HTR-8/SVneo (cell line): Measurements from ENCODE around the gene FBXL16.
"Not testable (repeated sequence)": the region's sequence is repeated elsewhere in the genome, so short reads cannot be mapped to it uniquely, and the experiment has no call there.

Experiments
- DNase-seq: peaks from one replicate; pipeline ENCODE4 v3.0.0; 2011; ENCODE audit warnings: low spot score, mixed read lengths; ENCODE audit not compliant: insufficient read length
- FAIRE-seq: peaks from 2 replicates; lab custom pipeline; 2011; peaks lifted over from hg19 to GRCh38; lab: Jason Lieb, UNC

FBXL16 gene

GRCh38 chr16:694187-694862, 11.3 kb downstream of the FBXL16 start:
- DNase-seq, result no peak
- FAIRE-seq, result no peak

GRCh38 chr16:693766-694165, 11.8 kb downstream of the FBXL16 start:
- DNase-seq (no peak), FAIRE-seq (no peak)

GRCh38 chr16:693364-693763, 12.2 kb downstream of the FBXL16 start:
- no peak for FAIRE-seq
- no peak for DNase-seq

GRCh38 chr16:692356-693108, 13.1 kb downstream of the FBXL16 start:
- FAIRE-seq (no peak), DNase-seq (no peak)

- DNase-seq, FAIRE-seq: not testable (repeated sequence)
Measured at GRCh38 chr16:691242-691641, 14.4 kb downstream of the FBXL16 start.

GRCh38 chr16:689175-689897, 16.3 kb downstream of the FBXL16 start:
- DNase-seq (no peak), FAIRE-seq (no peak)

- DNase-seq, result no peak
- FAIRE-seq, result no peak
Measured at GRCh38 chr16:687499-687898, 18.1 kb downstream of the FBXL16 start.

GRCh38 chr16:686459-687260, 18.9 kb downstream of the FBXL16 start:
- no peak for FAIRE-seq
- no peak for DNase-seq

- DNase-seq (no peak), FAIRE-seq (no peak)
Measured at GRCh38 chr16:685967-686366, 19.6 kb downstream of the FBXL16 start.

GRCh38 chr16:684961-685696, 20.5 kb downstream of the FBXL16 start:
- no peak for FAIRE-seq
- no peak for DNase-seq

GRCh38 chr16:684071-684794, 21.4 kb downstream of the FBXL16 start, which contains the start of gene JMJD8:
JMJD8 (minus strand) TSS chr16:684334; CDS start chr16:684319, 15 bp downstream.
- peak; percentile 90 for DNase-seq
- peak; percentile 85 for FAIRE-seq

GRCh38 chr16:683396-684070, 22.1 kb downstream of the FBXL16 start:
- FAIRE-seq (peak; percentile 44), DNase-seq (no peak)

- peak; percentile 62 for FAIRE-seq
- no peak for DNase-seq
Measured at GRCh38 chr16:682493-683395, 22.9 kb downstream of the FBXL16 start.

- FAIRE-seq, result no peak
- DNase-seq, result no peak
Measured at GRCh38 chr16:681746-682427, 23.7 kb downstream of the FBXL16 start.

- no peak for DNase-seq
Measured at GRCh38 chr16:680967-681745, 24.4 kb downstream of the FBXL16 start.

GRCh38 chr16:680625-680945, 25.0 kb downstream of the FBXL16 start:
- FAIRE-seq, result no peak
- DNase-seq, result no peak

More at GRCh38 chr16:680967-681745, 24.4 kb downstream of the FBXL16 start:
- no peak for FAIRE-seq
